ENCODE results near the gene IGFBP3. TPM values are rescaled to one million over a fixed set of nuclear protein-coding genes. Genes with fewer than 3 reads are reported as not detected.
A peak's percentile ranks its signal among the peaks of the same experiment; 100 is the strongest.

IGFBP3 gene
- total RNA-seq, 3 donors from 2014 or later: 27.0 to 41.5 (median 40.6) TPM

GRCh38 chr7:45922810-45923209 lies 1.7 kb upstream of the IGFBP3 start:
- DNase-seq (peak in 1 of 3 donors; percentile 14), ATAC-seq (peak; percentile 13)
- Histone ChIP-seq H3K36me3 (ENCODE audit: low read depth) (no peaks in the 10 kb centered on the region), H3K4me1 (ENCODE audit: low read depth) (no peaks in the 10 kb centered on the region), H3K9me3 (no peaks in the 10 kb centered on the region), H3K4me3 (no peak overlapping the region)
- TF ChIP-seq CTCF (IDR thresholded peaks at IDR 0.05): no peak
- intact Hi-C loops (cut with DNase I, micrococcal nuclease): loop anchor here (5.0 to 10.0 kb wide), 2 partner anchors 429 to 1162 kb away; no protein-coding TSS in a partner anchor

- peak in 2 of 3 donors; percentile 50 for DNase-seq
- no peak for TF ChIP-seq CTCF (IDR thresholded peaks at IDR 0.05)
- Histone ChIP-seq H3K36me3 (ENCODE audit: low read depth) (no peaks in the 10 kb centered on the region), H3K9me3 (no peaks in the 10 kb centered on the region), H3K4me1 (ENCODE audit: low read depth) (no peaks in the 10 kb centered on the region), H3K4me3 (no peak overlapping the region)
- intact Hi-C loops (cut with DNase I, micrococcal nuclease): loop anchor here (5.0 to 10.0 kb wide), 2 partner anchors 430 to 1163 kb away; no protein-coding TSS in a partner anchor
- no peak for ATAC-seq
Measured at GRCh38 chr7:45921699-45922519, 837 bp upstream of the IGFBP3 start.

DNA sequence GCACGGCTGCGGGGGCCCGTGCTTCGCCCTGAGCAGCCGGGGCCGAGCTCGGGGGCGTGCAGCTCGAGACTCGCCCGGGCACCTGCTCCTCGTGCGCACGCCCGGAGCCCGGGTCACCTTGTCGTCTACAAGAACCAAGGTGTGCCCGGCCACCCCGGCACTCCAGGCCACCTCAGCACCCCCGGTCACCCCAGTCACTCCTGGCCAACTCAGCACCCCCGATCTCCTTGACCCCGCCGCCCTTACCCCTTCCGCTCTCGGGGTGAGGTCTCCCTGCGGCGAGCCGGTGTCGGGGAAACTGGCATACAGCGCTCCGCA lies 268 bp upstream of the IGFBP3 start:
- no peaks in the 10 kb centered on the region for H3K36me3 ChIP-seq (ENCODE audit: low read depth)
- H3K4me3 ChIP-seq: no peak overlapping the region
- DNase-seq: no peak
- no peak for TF ChIP-seq CTCF (IDR thresholded peaks at IDR 0.05)
- intact Hi-C loops (cut with DNase I, micrococcal nuclease): loop anchor here (5.0 to 10.0 kb wide), 2 partner anchors 431 to 1163 kb away; no protein-coding TSS in a partner anchor
- H3K9me3 ChIP-seq: no peaks in the 10 kb centered on the region
- no peak for ATAC-seq
- H3K4me1 ChIP-seq (ENCODE audit: low read depth): no peaks in the 10 kb centered on the region

- TF ChIP-seq CTCF (IDR thresholded peaks at IDR 0.05): no peak
- Histone ChIP-seq H3K4me1 (ENCODE audit: low read depth) (no peaks in the 10 kb centered on the region), H3K36me3 (ENCODE audit: low read depth) (no peaks in the 10 kb centered on the region), H3K4me3 (no peak overlapping the region), H3K9me3 (no peaks in the 10 kb centered on the region)
- ATAC-seq (no peak), DNase-seq (no peak)
- intact Hi-C loops (cut with DNase I, micrococcal nuclease): loop anchor here (5.0 to 10.0 kb wide), 5 partner anchors 432 to 1262 kb away; no protein-coding TSS in a partner anchor
Measured at GRCh38 chr7:45919993-45920459, 1.0 kb downstream of the IGFBP3 start.

GRCh38 chr7:45919231-45919784 lies 1.8 kb downstream of the IGFBP3 start:
- DNase-seq (no peak), ATAC-seq (no peak)
- intact Hi-C loops (cut with DNase I, micrococcal nuclease): loop anchor here (5.0 to 10.0 kb wide), 3 partner anchors 1168 to 1263 kb away; no protein-coding TSS in a partner anchor
- Histone ChIP-seq H3K9me3 (no peaks in the 10 kb centered on the region), H3K36me3 (ENCODE audit: low read depth) (no peaks in the 10 kb centered on the region), H3K4me3 (no peak overlapping the region), H3K4me1 (ENCODE audit: low read depth) (no peaks in the 10 kb centered on the region)
- no peak for TF ChIP-seq CTCF (IDR thresholded peaks at IDR 0.05)
